A549 (cell line): ENCODE results near the gene PTPRD.

Source experiments
- EP300 ChIP-seq, 2 experiments: fragments of >200 bp; sonication (Bioruptor Twin); formaldehyde crosslinking; IDR thresholded peaks; 2 replicates in 1 of 2; 3 replicates in 1 of 2; pipeline ENCODE4 v1.6.1; 2016 to 2017
- HOXB13 ChIP-seq: fragments of 250-450 bp; sonication (Bioruptor Pico); IDR thresholded peaks from 2 replicates; pipeline ENCODE4 v1.5.0; 2020; ENCODE audit warnings: low read depth, mild to moderate bottlenecking, moderate library complexity
- JUN ChIP-seq, 2 experiments: fragments of >200 bp; sonication (Bioruptor Twin); formaldehyde crosslinking; IDR thresholded peaks; 2 replicates in 1 of 2; 3 replicates in 1 of 2; pipeline ENCODE4 v1.6.1; 2016 to 2017
- MAFK ChIP-seq: fragments of 450-650 bp; IDR thresholded peaks from 2 replicates; pipeline ENCODE4 v1.6.1; 2014; ENCODE audit not compliant: partially characterized antibody
- NPAS2 ChIP-seq: fragments of 250-450 bp; sonication (Bioruptor Pico); IDR thresholded peaks from 2 replicates; pipeline ENCODE4 v1.8.0; 2022; ENCODE audit warnings: mild to moderate bottlenecking, moderate library complexity, borderline replicate concordance
- POLR2A ChIP-seq: IDR thresholded peaks from 2 replicates; pipeline ENCODE4 v1.6.1; 2012; ENCODE audit warnings: mild to moderate bottlenecking, low read length
- POLR2AphosphoS2 ChIP-seq: conservative IDR thresholded peaks from 2 replicates; pipeline ENCODE4 v1.6.1; 2012; ENCODE audit warnings: low read length, improper control_type of control experiment, inconsistent platforms
- RAD21 ChIP-seq, 2 experiments: fragments of >200 bp in 1 of 2; sonication (Bioruptor Twin) in 1 of 2; formaldehyde crosslinking in 1 of 2; IDR thresholded peaks in 1 of 2; conservative IDR thresholded peaks in 1 of 2; 2 replicates in 1 of 2; 3 replicates in 1 of 2; pipeline ENCODE4 v1.6.1; 2012 to 2018; ENCODE audit warnings: inconsistent platforms in 1 of 2
- REST ChIP-seq: fragments of 200-600 bp; sonication (generic); IDR thresholded peaks from 2 replicates; pipeline ENCODE4 v1.6.1; 2016; ENCODE audit warnings: antibody characterized with exemption, mild to moderate bottlenecking, moderate library complexity
- RFX5 ChIP-seq: fragments of 450-650 bp; IDR thresholded peaks from 2 replicates; pipeline ENCODE4 v1.7.1; 2014; ENCODE audit warnings: antibody characterized with exemption, mild to moderate bottlenecking, moderate library complexity
- TF ChIP-seq, protein P1 (sequence below): fragments of >200 bp; sonication (Bioruptor Twin); formaldehyde crosslinking; IDR thresholded peaks from 3 replicates; pipeline ENCODE4 v1.5.1; 2016
- TF ChIP-seq, protein P2 (sequence below): IDR thresholded peaks from 2 replicates; pipeline ENCODE4 v1.6.1; 2012

GRCh38 chr9:10014889-10015288 lies 597.9 kb downstream of the PTPRD start:
- TF ChIP-seq, protein P1, sequence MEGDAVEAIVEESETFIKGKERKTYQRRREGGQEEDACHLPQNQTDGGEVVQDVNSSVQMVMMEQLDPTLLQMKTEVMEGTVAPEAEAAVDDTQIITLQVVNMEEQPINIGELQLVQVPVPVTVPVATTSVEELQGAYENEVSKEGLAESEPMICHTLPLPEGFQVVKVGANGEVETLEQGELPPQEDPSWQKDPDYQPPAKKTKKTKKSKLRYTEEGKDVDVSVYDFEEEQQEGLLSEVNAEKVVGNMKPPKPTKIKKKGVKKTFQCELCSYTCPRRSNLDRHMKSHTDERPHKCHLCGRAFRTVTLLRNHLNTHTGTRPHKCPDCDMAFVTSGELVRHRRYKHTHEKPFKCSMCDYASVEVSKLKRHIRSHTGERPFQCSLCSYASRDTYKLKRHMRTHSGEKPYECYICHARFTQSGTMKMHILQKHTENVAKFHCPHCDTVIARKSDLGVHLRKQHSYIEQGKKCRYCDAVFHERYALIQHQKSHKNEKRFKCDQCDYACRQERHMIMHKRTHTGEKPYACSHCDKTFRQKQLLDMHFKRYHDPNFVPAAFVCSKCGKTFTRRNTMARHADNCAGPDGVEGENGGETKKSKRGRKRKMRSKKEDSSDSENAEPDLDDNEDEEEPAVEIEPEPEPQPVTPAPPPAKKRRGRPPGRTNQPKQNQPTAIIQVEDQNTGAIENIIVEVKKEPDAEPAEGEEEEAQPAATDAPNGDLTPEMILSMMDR, result no peak
- TF ChIP-seq POLR2A, result no peak
- no peak for TF ChIP-seq POLR2AphosphoS2
- TF ChIP-seq MAFK, result no peak
- TF ChIP-seq JUN (IDR thresholded peaks at IDR 0.05), result no peak
- TF ChIP-seq REST, result no peak
- no peak for TF ChIP-seq RFX5
- no peak for TF ChIP-seq RAD21 (conservative IDR thresholded peaks at IDR 0.05 in 1 of 2, IDR thresholded peaks at IDR 0.05 in 1 of 2)
- TF ChIP-seq NPAS2 (CRISPR knock-in tag), result no peak
- TF ChIP-seq, protein P2, sequence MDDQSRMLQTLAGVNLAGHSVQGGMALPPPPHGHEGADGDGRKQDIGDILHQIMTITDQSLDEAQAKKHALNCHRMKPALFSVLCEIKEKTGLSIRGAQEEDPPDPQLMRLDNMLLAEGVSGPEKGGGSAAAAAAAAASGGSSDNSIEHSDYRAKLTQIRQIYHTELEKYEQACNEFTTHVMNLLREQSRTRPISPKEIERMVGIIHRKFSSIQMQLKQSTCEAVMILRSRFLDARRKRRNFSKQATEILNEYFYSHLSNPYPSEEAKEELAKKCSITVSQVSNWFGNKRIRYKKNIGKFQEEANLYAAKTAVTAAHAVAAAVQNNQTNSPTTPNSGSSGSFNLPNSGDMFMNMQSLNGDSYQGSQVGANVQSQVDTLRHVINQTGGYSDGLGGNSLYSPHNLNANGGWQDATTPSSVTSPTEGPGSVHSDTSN, result no peak
- TF ChIP-seq HOXB13, result no peak
- TF ChIP-seq EP300 (IDR thresholded peaks at IDR 0.05), result no peak
